OCI-M1 (cell line): ENCODE results near the gene CDR2.
"Not testable (repeated sequence)": the region's sequence is repeated elsewhere in the genome, so short reads cannot be mapped to it uniquely, and the experiment has no call there.

ENCODE experiments used
- DNase-seq: peaks from one replicate; lab custom pipeline; 2025; lab: John Stamatoyannopoulos, UW

Gene CDR2

DNA sequence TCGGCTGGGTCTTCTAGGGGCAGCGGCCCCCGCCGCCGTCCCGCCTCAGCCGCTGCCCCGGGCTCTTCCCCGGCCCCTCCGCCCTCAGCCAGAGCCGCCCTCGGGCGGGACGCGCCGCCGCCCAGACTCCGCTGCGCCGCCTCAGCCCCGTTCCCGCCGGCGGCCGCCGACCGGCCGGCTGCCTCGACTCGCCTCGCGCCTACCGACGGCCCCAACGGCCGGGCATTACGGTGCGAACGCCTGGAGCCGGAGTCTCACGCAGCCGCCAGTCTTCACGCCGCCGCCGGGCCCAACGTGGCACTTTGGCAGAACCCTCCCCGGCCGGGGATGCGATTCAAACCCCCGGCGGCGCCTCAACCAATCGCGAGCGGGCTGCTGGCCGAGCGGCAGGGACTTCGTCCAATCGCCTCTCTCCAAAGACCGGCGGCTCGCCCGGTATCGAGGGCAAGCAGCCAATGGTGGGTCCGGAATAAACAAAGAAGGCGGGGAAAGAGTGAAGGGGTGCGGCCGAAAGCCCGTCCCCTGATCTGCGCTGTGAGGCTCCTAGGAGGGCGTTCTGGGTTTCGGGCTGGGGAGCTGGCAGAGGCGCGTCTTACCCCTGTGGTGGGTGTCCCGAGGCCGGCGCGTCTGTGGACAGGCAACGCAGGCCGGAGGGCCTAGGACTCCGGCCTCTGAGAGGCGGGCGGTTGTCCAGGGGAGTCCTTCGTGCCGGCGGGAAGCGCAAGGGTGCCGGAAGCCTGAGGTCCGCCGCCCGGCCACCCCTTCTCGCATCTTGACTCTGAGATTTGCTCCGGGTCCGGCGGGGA lies at the start of gene CDR2:
Gene CDR2, minus strand, starts transcription at position 309 of the 806 bp plus-strand sequence. CDS start 310 bp downstream, outside the sequence.
- DNase-seq, result peak; percentile 98

DNA sequence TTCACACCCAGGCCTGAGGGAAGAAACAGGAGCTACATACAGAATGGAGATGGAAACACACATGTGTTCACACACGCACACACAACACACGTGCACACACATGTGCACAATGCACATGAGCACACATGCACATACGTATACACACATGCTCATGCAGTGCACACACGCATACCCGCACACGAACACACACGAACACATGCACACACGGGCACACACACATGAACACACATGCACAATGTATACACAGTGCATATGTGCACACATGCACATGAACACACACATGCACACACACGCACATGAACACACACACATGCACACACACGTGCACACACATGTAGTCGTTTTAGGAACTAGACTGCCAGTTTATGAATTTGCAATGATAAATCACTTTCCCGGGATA lies 49.3 kb upstream of the CDR2 start:
- DNase-seq, result no peak

DNA sequence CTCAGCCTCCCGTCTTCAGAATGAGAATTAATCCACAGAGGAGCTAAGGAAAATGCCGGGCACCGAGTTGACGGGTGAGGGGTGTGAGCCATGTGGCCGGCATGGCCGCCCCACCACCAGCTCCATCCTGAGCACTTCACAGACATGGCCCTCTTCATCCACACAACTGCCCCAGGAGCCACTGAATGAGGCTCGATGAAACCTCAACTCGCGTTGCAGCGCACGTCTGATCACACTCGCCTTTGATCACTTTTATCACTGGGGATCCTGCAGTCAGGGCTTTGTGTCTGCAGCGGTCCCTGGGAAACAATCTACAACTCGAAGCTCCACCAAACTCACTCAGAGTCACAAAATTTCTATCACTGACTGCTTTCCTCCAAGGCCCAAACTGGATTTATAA lies 46.7 kb upstream of the CDR2 start:
- DNase-seq, result no peak

DNA sequence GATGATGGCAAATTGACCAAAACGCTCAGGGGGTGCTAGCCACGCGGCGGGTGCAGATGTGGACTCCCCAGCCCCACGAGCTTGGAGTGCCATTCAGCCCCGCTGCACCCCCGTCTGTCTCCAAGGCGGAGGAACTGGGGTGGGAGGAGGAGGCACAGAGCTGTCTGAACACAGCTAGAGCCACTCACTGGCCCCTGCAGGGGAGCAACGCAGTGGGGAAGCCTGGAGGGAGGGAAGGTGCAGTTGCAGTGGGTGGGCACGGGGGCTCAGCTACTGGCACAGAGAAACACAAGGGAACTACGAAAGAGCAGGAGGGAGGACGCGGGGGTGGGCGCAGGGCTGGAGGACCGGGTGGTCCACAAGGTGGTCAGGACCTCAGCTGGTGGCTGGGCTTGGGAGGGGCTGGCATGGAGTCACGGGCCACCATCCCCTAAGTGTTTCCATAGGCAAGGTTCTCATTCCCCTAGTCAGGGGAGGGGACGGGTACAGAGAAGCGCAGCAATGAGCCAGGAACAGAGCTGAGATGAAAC lies 46.3 kb upstream of the CDR2 start:
- no peak for DNase-seq

DNA sequence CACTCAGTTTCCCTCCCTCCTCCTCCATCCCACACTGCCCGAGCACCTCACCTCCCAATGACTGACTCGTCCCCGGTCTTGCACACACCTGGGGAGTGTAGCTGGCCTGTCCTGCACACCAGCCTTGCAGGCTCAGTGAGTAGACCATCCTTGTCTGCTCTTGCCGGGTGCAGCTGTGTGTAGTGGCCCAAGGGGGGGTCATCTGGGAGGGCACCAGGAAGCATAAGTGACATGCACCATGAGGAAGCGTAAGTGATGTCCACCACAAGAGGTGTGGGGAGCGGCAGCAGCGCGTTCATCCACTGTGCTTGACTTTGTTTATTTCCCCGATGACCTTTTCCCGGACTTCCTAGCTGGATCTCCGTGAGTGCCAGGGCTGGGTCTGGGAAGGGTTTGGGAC lies 45.5 kb upstream of the CDR2 start:
- DNase-seq, result no peak

DNA sequence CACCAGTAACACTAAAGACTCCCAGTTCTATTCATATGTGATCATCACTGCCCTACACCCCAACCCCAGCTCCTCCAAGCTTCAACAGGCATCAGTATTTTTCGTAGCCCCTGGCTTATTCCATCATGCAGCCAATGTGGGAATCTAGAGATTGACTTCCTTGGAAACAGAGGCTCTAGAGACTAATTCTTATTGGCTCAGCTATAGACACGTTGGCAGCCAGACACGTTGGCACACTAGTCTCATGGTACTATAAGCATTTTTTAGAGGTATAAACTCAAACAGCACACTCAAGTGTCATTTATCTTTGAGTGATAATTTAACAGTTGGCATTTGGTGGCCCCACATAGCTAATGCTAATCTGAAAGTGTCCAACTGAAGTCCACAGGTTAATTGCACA lies 44.4 kb upstream of the CDR2 start:
- DNase-seq, result no peak

DNA sequence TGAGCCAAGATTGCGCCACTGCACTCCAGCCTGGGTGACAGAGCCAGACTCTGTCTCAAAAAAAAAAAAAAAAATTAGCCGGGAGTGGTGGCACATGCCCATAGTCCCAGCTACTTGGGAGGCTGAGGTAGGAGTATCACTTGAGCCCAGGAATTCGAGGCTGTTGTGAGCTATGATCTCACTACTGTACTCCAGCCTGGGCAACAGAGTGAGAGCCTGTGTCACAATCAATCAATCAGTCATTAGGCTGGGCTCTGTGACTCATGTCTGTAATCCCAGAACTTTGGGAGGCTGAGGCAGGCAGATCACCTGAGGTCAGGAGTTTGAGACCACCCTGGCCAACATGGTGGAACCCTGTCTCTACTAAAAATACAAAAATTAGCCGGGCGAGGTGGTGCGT lies 43.4 kb upstream of the CDR2 start:
- DNase-seq, result not testable (repeated sequence)

DNA sequence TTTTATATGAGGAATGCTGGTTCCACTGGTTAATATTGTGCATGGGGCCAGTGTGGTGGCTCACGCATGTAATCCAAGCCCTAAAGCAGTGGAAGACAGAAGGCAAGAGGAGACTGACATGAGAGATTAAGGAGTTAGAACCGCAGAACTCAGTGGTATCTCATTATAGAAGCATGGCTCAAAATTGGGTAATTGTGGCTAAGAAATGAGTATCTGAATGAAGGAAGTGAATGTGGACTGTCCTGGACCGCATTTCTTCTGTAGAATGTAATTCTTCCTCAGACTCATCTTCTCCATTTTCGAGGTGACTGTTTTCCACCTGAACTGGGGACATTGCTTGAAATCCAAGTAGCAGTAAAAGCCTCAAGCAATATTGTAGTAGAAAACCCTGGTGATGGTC lies 42.6 kb upstream of the CDR2 start:
- DNase-seq, result no peak

DNA sequence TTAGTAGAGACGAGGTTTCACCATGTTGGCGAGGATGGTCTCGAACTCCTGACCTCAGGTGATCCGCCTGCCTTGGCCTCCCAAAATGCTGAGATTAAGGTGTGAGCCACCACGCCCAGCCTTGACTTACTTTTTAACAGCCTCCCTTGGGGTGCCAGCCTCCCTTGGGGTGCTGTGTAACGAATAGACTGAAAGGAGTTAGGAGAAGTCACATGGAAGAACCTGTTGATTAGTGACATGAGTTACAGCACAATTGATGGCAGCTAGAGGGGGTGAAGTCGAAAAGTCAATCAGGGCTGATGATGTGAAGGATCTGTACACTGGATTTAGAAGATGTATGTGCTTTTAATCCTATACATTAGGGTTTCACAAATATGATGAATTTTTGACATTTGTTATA lies 39.4 kb upstream of the CDR2 start:
- no peak for DNase-seq

DNA sequence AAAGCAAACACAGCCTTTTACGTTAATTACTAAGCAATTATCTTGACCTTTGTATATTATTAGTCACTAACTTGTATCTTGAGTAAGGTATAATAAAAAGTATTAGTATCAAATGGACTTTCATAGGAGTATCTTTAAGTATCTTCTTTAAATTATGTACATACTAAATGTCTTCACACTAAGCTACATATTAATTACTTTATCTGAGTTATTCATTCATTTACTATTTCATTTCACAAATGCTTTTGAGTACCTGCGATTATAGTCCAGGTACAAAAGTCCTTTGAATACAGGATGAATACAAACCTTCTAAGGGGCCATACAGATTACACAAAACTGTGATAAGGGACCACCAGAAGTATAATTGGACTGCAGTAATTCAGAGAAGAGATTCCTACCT lies 33.1 kb upstream of the CDR2 start:
- DNase-seq, result no peak

DNA sequence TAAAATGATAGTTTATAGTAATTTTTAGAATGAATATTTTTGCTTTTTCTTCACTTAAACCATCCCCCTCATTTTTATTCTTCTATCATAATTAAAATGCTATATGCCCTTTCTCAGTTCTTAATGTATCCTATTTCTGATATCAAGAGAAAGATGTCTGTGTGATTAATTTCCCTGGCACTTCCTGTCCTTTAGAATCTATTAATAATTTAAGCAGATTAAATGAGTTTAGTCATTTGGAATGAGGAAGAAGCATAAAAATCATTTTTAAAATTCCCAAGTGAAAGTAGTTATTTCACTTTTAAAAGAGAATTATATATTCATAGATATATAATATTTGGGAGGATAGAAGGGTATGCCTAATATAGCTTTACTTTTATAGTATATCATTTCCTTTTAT lies 27.8 kb upstream of the CDR2 start:
- no peak for DNase-seq

DNA sequence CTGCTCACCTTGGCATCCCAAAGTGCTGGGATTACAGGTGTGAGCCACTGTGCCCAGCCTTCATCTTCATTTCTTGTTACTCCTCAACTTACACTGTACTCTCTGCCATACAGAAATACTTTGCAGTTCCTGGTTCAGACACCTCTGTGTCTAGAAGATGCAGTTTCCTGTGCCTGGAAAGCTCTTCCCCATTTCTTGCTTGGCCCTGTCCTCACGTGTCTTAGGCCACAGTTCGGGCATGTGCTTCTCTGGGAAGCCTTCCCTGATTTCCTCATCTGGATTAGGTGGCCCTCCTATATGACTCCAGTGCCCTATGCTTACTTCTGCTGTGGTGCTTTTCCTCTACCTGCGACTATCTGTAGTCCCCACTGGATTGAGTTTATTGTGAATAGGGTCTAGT lies 26.5 kb upstream of the CDR2 start:
- no peak for DNase-seq

DNA sequence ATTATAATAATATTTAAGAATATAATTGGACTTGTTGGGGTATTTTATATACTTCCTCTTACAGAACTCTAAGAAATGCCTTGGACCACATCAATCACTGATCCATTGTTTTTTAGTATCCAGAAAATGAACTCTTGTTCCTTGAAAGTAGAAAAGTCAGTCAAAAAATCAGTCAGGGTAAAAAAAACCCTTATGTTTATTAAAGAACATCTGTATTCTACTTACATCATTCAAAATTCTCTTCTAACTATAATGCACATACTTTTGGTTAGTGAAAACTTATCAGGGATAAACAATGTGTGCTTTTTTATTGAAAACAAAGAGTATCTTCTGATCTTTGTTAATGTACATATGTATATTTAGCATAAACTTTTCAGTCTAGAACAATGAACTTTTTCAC lies 23.5 kb upstream of the CDR2 start:
- DNase-seq, result no peak

DNA sequence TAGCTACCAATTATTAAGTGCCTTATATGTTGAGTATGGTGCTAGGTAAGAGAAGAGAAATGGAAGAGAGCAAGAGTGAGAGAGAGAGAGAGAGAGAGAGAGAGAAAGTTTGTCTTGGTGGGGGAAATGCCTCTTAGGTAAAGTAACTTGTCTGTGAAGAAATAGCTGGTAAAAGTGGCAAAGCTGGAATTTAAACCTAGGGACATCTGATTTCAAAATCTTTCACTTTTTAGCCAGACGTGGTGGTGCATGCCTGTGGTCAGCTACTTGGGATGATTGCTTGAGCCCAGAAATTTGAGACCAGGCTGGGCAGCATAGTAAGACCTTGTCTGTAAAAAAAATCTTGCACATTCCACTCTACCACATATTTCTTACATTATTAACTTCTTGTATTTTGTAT lies 23.0 kb upstream of the CDR2 start:
- no peak for DNase-seq

DNA sequence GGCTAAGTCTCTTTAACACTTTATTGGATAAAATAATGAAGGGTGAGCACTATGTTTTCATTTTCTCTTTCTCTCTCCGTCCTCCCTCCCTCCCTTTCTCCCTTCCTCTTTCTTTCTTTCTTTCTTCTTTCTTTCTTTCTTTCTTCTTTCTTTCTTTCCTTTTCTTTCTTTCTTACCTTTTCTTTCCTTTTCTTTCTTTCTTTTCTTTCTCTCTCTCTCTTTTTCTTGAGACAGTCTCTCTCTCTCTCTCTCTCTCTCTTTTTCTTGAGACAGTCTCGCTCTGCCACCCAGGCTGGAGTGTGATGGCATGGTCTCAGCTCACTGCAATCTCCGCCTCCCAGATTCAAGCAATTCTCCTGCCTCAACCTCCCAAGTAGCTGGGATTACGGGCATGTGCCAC lies 21.5 kb upstream of the CDR2 start:
- DNase-seq, result no peak

DNA sequence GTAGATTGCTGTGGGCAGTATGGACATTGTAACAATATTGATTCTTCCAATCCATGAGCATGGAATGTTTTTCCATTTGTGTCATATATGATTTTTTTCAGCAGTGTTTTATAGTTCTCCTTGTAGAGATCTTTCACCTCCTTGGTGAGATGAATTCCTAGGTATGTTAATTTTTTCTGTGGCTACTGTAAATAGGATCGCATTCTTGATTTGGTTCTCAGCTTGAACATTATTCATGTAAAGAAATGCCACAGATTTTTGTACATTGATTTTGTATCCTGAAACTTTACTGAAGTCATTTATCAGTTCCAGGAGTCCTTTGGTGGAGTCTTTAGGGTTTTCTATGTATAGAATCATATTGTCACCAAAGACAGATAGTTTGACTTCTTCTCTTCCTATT lies 19.7 kb upstream of the CDR2 start:
- DNase-seq, result no peak

DNA sequence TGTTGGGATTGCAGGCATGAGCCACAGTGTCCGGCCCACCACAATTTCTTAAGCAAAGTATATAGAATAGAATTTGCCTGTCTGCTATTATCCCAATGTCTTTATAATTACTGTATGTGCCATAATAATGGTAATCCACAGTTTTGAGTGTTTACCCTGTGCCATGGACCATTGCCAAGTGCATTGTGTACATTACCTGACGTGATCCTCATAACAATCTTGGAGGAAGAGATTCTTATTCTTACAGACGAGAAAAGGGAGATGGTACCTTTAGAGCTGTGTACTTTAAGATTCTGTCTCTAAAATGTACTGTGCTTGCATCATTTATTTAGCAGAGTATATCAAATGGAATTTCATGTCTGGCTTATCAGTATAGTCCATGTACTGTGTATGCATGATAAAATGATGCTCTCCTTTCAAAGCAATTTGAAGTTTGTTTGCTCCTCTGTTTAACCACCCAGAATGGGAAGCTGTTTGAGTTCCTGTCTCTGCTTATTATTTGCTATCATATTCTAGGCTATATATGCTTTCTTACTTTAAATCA lies 13.8 kb upstream of the CDR2 start:
- peak; percentile 44 for DNase-seq

DNA sequence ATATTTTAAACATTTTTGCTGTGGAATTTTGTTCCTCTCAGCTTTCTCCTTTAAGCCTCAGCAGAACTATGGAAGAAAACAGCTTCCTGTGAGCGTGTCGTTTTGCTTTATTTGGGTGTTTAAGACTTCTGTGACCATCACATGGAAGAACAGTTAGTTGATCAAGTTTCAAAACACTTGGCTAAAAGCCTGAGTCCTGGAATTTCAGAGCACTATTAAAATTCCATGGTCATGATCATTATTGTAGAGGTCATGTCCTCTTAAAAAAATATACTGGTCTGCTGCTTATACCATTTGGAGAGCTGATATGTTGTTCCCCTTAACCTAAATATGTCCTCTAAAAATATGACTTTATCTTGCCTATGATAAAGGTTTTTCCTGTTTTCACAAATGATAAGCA lies 12.6 kb upstream of the CDR2 start:
- DNase-seq, result no peak

DNA sequence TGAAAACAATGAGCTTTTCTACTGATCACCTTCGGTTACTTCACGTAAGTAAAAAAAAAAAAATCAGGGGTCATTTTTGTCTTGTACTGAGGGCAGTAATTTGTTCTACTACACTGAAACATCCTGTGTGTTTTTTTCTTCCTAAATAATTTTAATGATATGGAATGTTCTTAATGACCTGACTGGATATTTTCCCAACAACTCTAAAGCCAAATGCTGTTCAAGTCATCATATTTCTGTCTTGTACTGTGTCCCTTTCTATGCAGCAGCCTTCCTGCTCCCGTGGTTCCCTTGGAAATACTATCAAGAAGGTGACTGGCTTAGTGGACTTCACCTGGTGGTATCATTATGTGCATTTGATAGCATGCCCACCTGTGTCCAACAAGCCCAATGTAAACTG lies 10.8 kb upstream of the CDR2 start:
- DNase-seq, result no peak

DNA sequence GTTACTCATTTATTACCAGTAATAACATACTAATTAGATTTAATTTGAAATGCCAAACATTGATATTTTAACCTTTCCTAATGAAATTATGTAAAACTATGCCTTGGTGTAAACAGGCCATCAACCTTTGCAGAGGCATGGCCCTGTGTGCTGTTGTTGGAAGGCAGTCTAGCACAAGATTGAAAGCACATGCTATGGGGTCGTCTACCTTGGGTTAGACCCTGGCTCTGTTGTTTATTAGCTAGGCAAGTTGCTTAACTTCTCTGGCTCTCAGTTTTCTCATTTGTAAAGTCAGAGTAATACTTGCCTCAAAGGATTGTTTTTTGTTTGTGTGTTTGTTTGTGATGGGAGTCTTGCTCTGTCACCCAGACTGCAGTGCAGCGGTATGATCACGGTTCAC lies 9.4 kb upstream of the CDR2 start:
- no peak for DNase-seq

DNA sequence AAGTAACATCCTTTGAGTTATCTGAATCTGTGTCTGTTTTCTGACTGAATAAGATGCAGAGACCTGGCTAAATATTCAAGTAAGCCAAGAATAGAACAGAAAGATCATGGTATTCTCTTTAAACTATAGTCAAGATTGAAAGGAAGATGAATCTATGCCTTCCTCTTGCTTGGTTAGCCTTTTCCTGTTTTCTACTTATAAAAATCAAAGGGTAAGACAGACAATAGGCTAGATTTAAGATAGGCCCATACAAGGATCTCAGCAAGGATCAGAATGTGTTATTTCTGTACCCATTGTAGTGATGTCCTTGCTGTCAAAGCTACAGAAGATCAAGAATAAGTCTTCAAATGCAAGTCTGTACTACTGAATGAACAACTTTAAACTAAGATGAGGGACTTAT lies 7.0 kb upstream of the CDR2 start:
- DNase-seq, result no peak

DNA sequence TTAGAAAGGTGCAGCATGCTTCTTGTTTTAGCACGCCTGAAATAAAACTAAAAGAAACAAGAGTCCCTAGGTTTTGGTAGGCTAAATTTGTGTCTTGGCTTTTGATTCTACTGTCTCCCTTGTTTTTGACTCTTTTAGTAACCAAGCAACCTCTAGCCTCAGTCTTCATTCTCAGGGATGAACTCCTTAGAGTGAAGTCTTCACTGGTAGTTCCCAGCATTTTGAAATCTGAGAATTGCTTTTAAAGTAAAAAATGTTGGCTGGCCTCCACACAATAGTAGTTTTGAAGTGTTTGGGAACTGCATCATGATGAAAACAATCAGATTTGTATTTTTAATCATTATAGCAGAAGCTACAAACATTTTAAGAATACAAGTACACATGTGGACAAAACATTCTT lies 6.1 kb upstream of the CDR2 start:
- no peak for DNase-seq

DNA sequence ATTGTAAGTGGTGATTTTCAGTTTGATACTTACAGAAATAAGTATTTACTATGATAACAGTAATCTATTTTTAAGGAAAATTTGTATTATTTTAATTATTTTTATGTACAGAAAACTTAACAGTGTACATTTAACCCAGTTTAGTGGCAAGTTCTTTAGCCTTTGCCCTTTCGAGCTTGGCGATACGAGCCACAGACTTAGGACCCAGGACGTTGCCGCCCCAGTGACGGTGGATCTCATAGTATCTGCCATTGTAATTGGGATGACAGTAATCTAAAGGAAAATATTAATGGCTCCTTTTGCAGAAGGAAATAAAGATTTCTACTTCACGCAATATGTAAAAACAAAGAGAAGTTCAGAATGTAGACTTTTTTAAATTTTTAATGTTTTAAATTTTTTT lies 5.2 kb upstream of the CDR2 start:
- DNase-seq, result no peak
